Gastroesophageal sphincter (tissue), 4 donors: ENCODE data around the gene SPATS1. TPM values are rescaled to one million over a fixed set of nuclear protein-coding genes. Genes with fewer than 3 reads are reported as not detected.

Experiments used
- ATAC-seq: fragments of 150-250 bp; one replicate; pipeline ENCODE4 v1.9.1; 2016; ENCODE audit warnings: mild to moderate bottlenecking, moderate library complexity
- H3K27ac ChIP-seq, 4 donors: fragments of 200-600 bp; sonication (generic) in 3 of 4; 1 replicate in 3 of 4; 2 replicates in 1 of 4; pipeline ENCODE4 v1.5.1; 2016 to 2019
- H3K27me3 ChIP-seq: fragments of 200-600 bp; sonication (generic); one replicate; pipeline ENCODE4 v1.5.1; 2019
- H3K36me3 ChIP-seq, 2 donors: fragments of 200-600 bp; sonication (generic); one replicate each; pipeline ENCODE4 v1.5.1; 2019; ENCODE audit warnings: control low read depth in 1 of 2
- H3K4me1 ChIP-seq, 3 donors: fragments of 200-600 bp; sonication (generic); 1 replicate in 2 of 3; 2 replicates in 1 of 3; pipeline ENCODE4 v1.5.1; 2016 to 2019; ENCODE audit warnings: control low read depth in 2 of 3
- H3K4me3 ChIP-seq, 2 donors: fragments of 200-600 bp; sonication (generic); one replicate each; pipeline ENCODE4 v1.5.1; 2019; ENCODE audit warnings: mild to moderate bottlenecking in 1 of 2, moderate library complexity in 1 of 2
- H3K9me3 ChIP-seq, 3 donors: fragments of 200-600 bp; sonication (generic); one replicate each; pipeline ENCODE4 v1.5.1; 2017 to 2019; ENCODE audit warnings: control low read depth in 2 of 3
- CTCF ChIP-seq, 4 experiments: fragments of 200-600 bp in 2 of 4; fragments of 450-650 bp in 2 of 4; sonication (generic) in 1 of 4; IDR thresholded peaks; one replicate each; pipeline ENCODE4 v1.5.1; 2017 to 2019; ENCODE audit warnings: antibody characterized with exemption in 4 of 4, mild to moderate bottlenecking in 2 of 4, moderate library complexity in 2 of 4
- EP300 ChIP-seq: sonication (generic); formaldehyde crosslinking; IDR thresholded peaks from one replicate; pipeline ENCODE4 v1.6.1; 2017; ENCODE audit warnings: antibody characterized with exemption, mild to moderate bottlenecking
- POLR2A ChIP-seq, 2 donors: fragments of 450-650 bp; IDR thresholded peaks; one replicate each; pipeline ENCODE4 v1.6.1; 2017; ENCODE audit warnings: antibody characterized with exemption in 2 of 2, mild to moderate bottlenecking in 2 of 2, moderate library complexity in 1 of 2
- POLR2AphosphoS5 ChIP-seq: sonication (generic); formaldehyde crosslinking; IDR thresholded peaks from one replicate; pipeline ENCODE4 v1.6.1; 2017; ENCODE audit warnings: antibody characterized with exemption
- WGBS, 2 donors: methylation state at CpG; one replicate each; pipeline ENCODE4 v1.1.5; 2018; ENCODE audit warnings: low coverage in 1 of 2; 5-methylcytosine and 5-hydroxymethylcytosine counted together
- total RNA-seq, 4 donors: library from RNA; depleted of rRNA; stranded (reverse); fragments of >200 nt; gene quantifications; one replicate each; pipeline ENCODE4 v1.1.0, GENCODE V29; 2016

Gene SPATS1
- total RNA-seq, 4 donors from 2014 or later: not detected

GRCh38 chr6:44366781-44367180, 24.3 kb downstream of the SPATS1 start:
- WGBS, 2 donors: 86 to 87% methylated on average over 1 to 3 of the region's 3 CpGs
- Histone ChIP-seq H3K4me1 (no peaks in the 10 kb centered on the region), H3K9me3 (no peaks in the 10 kb centered on the region), H3K27ac (no peak overlapping the region), H3K4me3 (no peak overlapping the region), H3K27me3 (peaks cover 3% of the 10 kb centered on the region), H3K36me3 (no peaks in the 10 kb centered on the region)
- ATAC-seq: no peak
- TF ChIP-seq POLR2AphosphoS5 (no peak), CTCF (IDR thresholded peaks at IDR 0.05) (no peak), EP300 (no peak), POLR2A (IDR thresholded peaks at IDR 0.05) (no peak)

- Histone ChIP-seq H3K9me3 (no peaks in the 10 kb centered on the region), H3K36me3 (no peaks in the 10 kb centered on the region), H3K4me3 (no peak overlapping the region), H3K4me1 (no peaks in the 10 kb centered on the region), H3K27ac (no peak overlapping the region), H3K27me3 (peaks cover 3% of the 10 kb centered on the region)
- no peak for ATAC-seq
- WGBS, 2 donors: 29 to 33% methylated on average over 1 to 2 of the region's 2 CpGs
- no peak for TF ChIP-seq POLR2A (IDR thresholded peaks at IDR 0.05)
- no peak for TF ChIP-seq EP300
- no peak for TF ChIP-seq CTCF (IDR thresholded peaks at IDR 0.05)
- no peak for TF ChIP-seq POLR2AphosphoS5
Observed at GRCh38 chr6:44367681-44368080, 25.2 kb downstream of the SPATS1 start.

- H3K9me3 ChIP-seq: no peaks in the 10 kb centered on the region
- no peaks in the 10 kb centered on the region for H3K4me1 ChIP-seq
- no peak overlapping the region for H3K4me3 ChIP-seq
- H3K27me3 ChIP-seq: peaks cover 12% of the 10 kb centered on the region
- TF ChIP-seq CTCF (IDR thresholded peaks at IDR 0.05) (no peak), EP300 (no peak), POLR2AphosphoS5 (no peak), POLR2A (IDR thresholded peaks at IDR 0.05) (no peak)
- ATAC-seq: no peak
- H3K27ac ChIP-seq: no peak overlapping the region
- WGBS, 2 donors: 64 to 70% methylated on average over 2 to 3 of the region's 3 CpGs
- H3K36me3 ChIP-seq: no peaks in the 10 kb centered on the region
Observed at GRCh38 chr6:44373051-44373450, 30.6 kb downstream of the SPATS1 start.

- 29 to 59% methylated on average over 2 of the region's 2 CpGs for WGBS, 2 donors
Observed at GRCh38 chr6:44373787-44374186, 31.3 kb downstream of the SPATS1 start.

More at GRCh38 chr6:44373787-44374186, 31.3 kb downstream of the SPATS1 start:
- no peaks in the 10 kb centered on the region for H3K4me1 ChIP-seq
- peaks cover 12% of the 10 kb centered on the region for H3K27me3 ChIP-seq
- no peak overlapping the region for H3K4me3 ChIP-seq
- H3K36me3 ChIP-seq: no peaks in the 10 kb centered on the region
- TF ChIP-seq POLR2A (IDR thresholded peaks at IDR 0.05): no peak
- no peak for TF ChIP-seq POLR2AphosphoS5
- TF ChIP-seq CTCF (IDR thresholded peaks at IDR 0.05): no peak
- no peak for TF ChIP-seq EP300
- H3K9me3 ChIP-seq: no peaks in the 10 kb centered on the region
- ATAC-seq: no peak
- no peak overlapping the region for H3K27ac ChIP-seq
